GM12878 (cell line): ENCODE results near the gene CDCA7. TPM values are rescaled to one million over a fixed set of nuclear protein-coding genes. Genes with fewer than 3 reads are reported as not detected.
"Not testable (repeated sequence)": the region's sequence is repeated elsewhere in the genome, so short reads cannot be mapped to it uniquely, and the experiment has no call there.

Source experiments
- ATAC-seq: fragments of 200-7000 bp; cut with Tn5 transposase; 3 replicates; pipeline ENCODE4 v1.9.1; 2020; ENCODE audit warnings: mild to moderate bottlenecking, moderate library complexity
- BruUV-seq: library from RNA; stranded (reverse); fragments of 400-500 nt; replicated peaks from 2 replicates; lab custom pipeline; 2021; lab: Mats Ljungman, UMichigan
- CTCF ChIA-PET: fragments of 300-600 bp; sonication (Branson Sonifier 250); formaldehyde crosslinking; extraction: SDS; loops from one replicate; lab custom pipeline; 2021; ENCODE audit warnings: inconsistent platforms; lab: Yijun Ruan, JAX
- POLR2A ChIA-PET: fragments of 350-600 bp; formaldehyde crosslinking; extraction: SDS; loops from one replicate; lab custom pipeline; 2021; ENCODE audit warnings: inconsistent platforms; lab: Charles Lee
- RAD21 ChIA-PET: fragments of 300-600 bp; sonication (Branson Sonifier 250); formaldehyde crosslinking; loops from one replicate; lab custom pipeline; 2023; ENCODE audit warnings: antibody characterized with exemption; ENCODE audit not compliant: unreplicated experiment; lab: Charles Lee
- SMC1A ChIA-PET: fragments of 300-600 bp; sonication (Branson Sonifier 250); formaldehyde crosslinking; loops from one replicate; lab custom pipeline; 2023; ENCODE audit not compliant: unreplicated experiment, uncharacterized antibody; lab: Charles Lee
- DNase-seq: peaks from one replicate; pipeline ENCODE4 v3.0.0-alpha.2; 2011; ENCODE audit warnings: low read depth, low spot score
- FAIRE-seq: peaks from 3 replicates; lab custom pipeline; 2011; peaks lifted over from hg19 to GRCh38; lab: Jason Lieb, UNC
- H2AFZ ChIP-seq: 2 replicates; pipeline ENCODE4 v1.6.0; 2011; ENCODE audit warnings: low read depth, low read length, control low read depth; ENCODE audit not compliant: control insufficient read depth
- H3K27ac ChIP-seq: 2 replicates; pipeline ENCODE4 v1.5.1; 2011; ENCODE audit warnings: control low read depth; ENCODE audit not compliant: control insufficient read depth, insufficient read depth
- H3K27me3 ChIP-seq, 2 experiments: replicated peaks in 1 of 2; 2 replicates each; pipeline versions ENCODE4 v1.6.0 to v1.6.1; 2011; ENCODE audit warnings: low read length in 1 of 2; ENCODE audit not compliant: control insufficient read depth in 2 of 2, insufficient read depth in 2 of 2
- H3K36me3 ChIP-seq, 2 experiments: 2 replicates each; pipeline ENCODE4 v1.5.1; 2011; ENCODE audit warnings: low read length in 1 of 2; ENCODE audit not compliant: control insufficient read depth in 2 of 2, insufficient read depth in 2 of 2
- H3K4me1 ChIP-seq: 2 replicates; pipeline ENCODE4 v1.6.1; 2011; ENCODE audit warnings: mild to moderate bottlenecking, low read length, moderate library complexity, mixed read lengths; ENCODE audit not compliant: control insufficient read depth, insufficient read depth
- H3K4me2 ChIP-seq: 2 replicates; pipeline ENCODE4 v1.6.0; 2011; ENCODE audit warnings: control low read depth; ENCODE audit not compliant: control insufficient read depth, insufficient read depth
- H3K4me3 ChIP-seq: fragments of 200-600 bp; sonication (generic); 2 replicates; pipeline ENCODE4 v1.5.1; 2016
- H3K79me2 ChIP-seq: 2 replicates; pipeline ENCODE4 v1.6.0; 2011; ENCODE audit warnings: low read length; ENCODE audit not compliant: control insufficient read depth, insufficient read depth
- H3K9ac ChIP-seq: 2 replicates; pipeline ENCODE4 v1.8.0; 2011; ENCODE audit warnings: low read length, control low read depth, mixed read lengths; ENCODE audit not compliant: control insufficient read depth, insufficient read depth
- H3K9me3 ChIP-seq: replicated peaks from 3 replicates; pipeline ENCODE4 v1.5.1; 2011; ENCODE audit warnings: mild to moderate bottlenecking, low read length; ENCODE audit not compliant: control insufficient read depth, insufficient read depth
- H4K20me1 ChIP-seq: 2 replicates; pipeline ENCODE4 v1.6.0; 2011; ENCODE audit not compliant: control insufficient read depth, insufficient read depth
- BACH1 ChIP-seq: fragments of 450-650 bp; IDR thresholded peaks from 2 replicates; pipeline ENCODE4 v1.6.1; 2017; ENCODE audit warnings: mild to moderate bottlenecking, borderline replicate concordance
- E2F8 ChIP-seq: fragments of 450-650 bp; IDR thresholded peaks from 2 replicates; pipeline ENCODE4 v1.6.1; 2018; ENCODE audit warnings: mild to moderate bottlenecking, low read depth, moderate library complexity; ENCODE audit not compliant: partially characterized antibody
- HDGF ChIP-seq: fragments of 450-650 bp; IDR thresholded peaks from 2 replicates; pipeline ENCODE4 v1.6.1; 2016; ENCODE audit warnings: antibody characterized with exemption
- NFYA ChIP-seq: IDR thresholded peaks from 2 replicates; pipeline ENCODE4 v1.6.1; 2011; ENCODE audit warnings: low read depth, mild to moderate bottlenecking, low read length, improper control_type of control experiment, borderline replicate concordance
- RAD51 ChIP-seq: fragments of 450-650 bp; IDR thresholded peaks from 2 replicates; pipeline ENCODE4 v1.6.1; 2016; ENCODE audit warnings: moderate library complexity, mild to moderate bottlenecking, inconsistent platforms
- RB1 ChIP-seq: fragments of 450-650 bp; formaldehyde crosslinking; IDR thresholded peaks from 2 replicates; pipeline ENCODE4 v1.6.1; 2017; ENCODE audit warnings: mild to moderate bottlenecking, borderline replicate concordance
- SKIL ChIP-seq: fragments of 450-650 bp; IDR thresholded peaks from 2 replicates; pipeline ENCODE4 v1.6.1; 2017; ENCODE audit warnings: mild to moderate bottlenecking, low read depth, inconsistent platforms; ENCODE audit not compliant: poor library complexity, severe bottlenecking
- STAT1 ChIP-seq: fragments of 450-650 bp; conservative IDR thresholded peaks from 2 replicates; pipeline ENCODE4 v1.6.1; 2014; ENCODE audit warnings: antibody characterized with exemption, mild to moderate bottlenecking
- STAT3 ChIP-seq: IDR thresholded peaks from 2 replicates; pipeline ENCODE4 v1.6.1; 2011; ENCODE audit warnings: low read depth, low read length, improper control_type of control experiment
- TAF1 ChIP-seq: IDR thresholded peaks from 2 replicates; pipeline ENCODE4 v1.6.1; 2011; ENCODE audit warnings: mild to moderate bottlenecking, low read depth, low read length, borderline replicate concordance
- USF1 ChIP-seq: IDR thresholded peaks from 2 replicates; pipeline ENCODE4 v1.6.1; 2011; ENCODE audit warnings: borderline replicate concordance, low read depth, mild to moderate bottlenecking, moderate library complexity, mixed read lengths, low read length; ENCODE audit not compliant: insufficient read depth; ENCODE audit errors: extremely low read length
- USF2 ChIP-seq: IDR thresholded peaks from 2 replicates; pipeline ENCODE4 v1.6.1; 2011; ENCODE audit warnings: low read depth, low read length, improper control_type of control experiment, borderline replicate concordance
- ZBED1 ChIP-seq: IDR thresholded peaks from 2 replicates; pipeline ENCODE4 v1.6.1; 2016; ENCODE audit warnings: borderline replicate concordance
- WGBS: methylation state at CpG from one replicate; pipeline ENCODE4 v1.1.6; 2016; ENCODE audit warnings: low lambda C conversion rate; ENCODE audit not compliant: insufficient replicate concordance, insufficient coverage; ENCODE audit errors: missing lambda C conversion rate; 5-methylcytosine and 5-hydroxymethylcytosine counted together
- in situ Hi-C: fragments of 300-500 bp; cut with MboI; formaldehyde crosslinking; loops from 9 replicates; pipeline ENCODE4 v1.14.3; 2018; ENCODE audit warnings: mixed read lengths
- intact Hi-C: fragments of 100-400 bp; cut with micrococcal nuclease; formaldehyde crosslinking; loops from one replicate; pipeline ENCODE4 v1.14.2; 2022; ENCODE audit not compliant: unreplicated experiment
- polyA plus RNA-seq, 11 experiments: library from polyadenylated mRNA; depleted of rRNA in 4 of 11; unstranded in 6 of 11; stranded (reverse) in 5 of 11; fragments of >200 nt; fragmentation: Nextera tagmentation in 4 of 11; fragmentation: Illumina TruSeq in 1 of 11; extraction: Ambion mirVana in 4 of 11; extraction: Trizol in 1 of 11; gene quantifications; 1 replicate in 1 of 11; 2 replicates in 10 of 11; pipeline versions ENCODE4 v1.2.1 to v1.2.3, GENCODE V29; 2011 to 2016; ENCODE audit warnings: inconsistent platforms in 2 of 11, missing spikeins in 2 of 11, low read depth in 1 of 11
- total RNA-seq, 4 experiments: library from RNA; depleted of rRNA in 3 of 4; stranded (reverse); fragments of >200 nt in 3 of 4; fragmentation: Illumina TruSeq in 1 of 4; extraction: Trizol in 1 of 4; gene quantifications; 2 replicates each; pipeline versions ENCODE4 v1.2.1 to v1.2.3, GENCODE V29; 2013 to 2021

Gene CDCA7
- total and polyA plus RNA-seq, 10 of the 15 experiments (the other 5 are each of a cell fraction or from before 2014, with no cell fraction given) = 23.5 to 71.3 (median 40.8) TPM

- TF ChIP-seq USF2 = no peak
- no peak for TF ChIP-seq E2F8
- TF ChIP-seq HDGF = no peak
- no peak for TF ChIP-seq ZBED1
- no peak for TF ChIP-seq RB1
- TF ChIP-seq RAD51 = no peak
- no peak for TF ChIP-seq BACH1
- TF ChIP-seq TAF1 = no peak
- no peak for TF ChIP-seq STAT1
- TF ChIP-seq USF1 = no peak
- TF ChIP-seq SKIL = no peak
- TF ChIP-seq NFYA = no peak
- TF ChIP-seq STAT3 = no peak
These were observed 20.0 kb downstream of the CDCA7 start (continued) for GRCh38 chr2:173374634-173375033.

GRCh38 chr2:173385534-173385933 is 30.9 kb downstream of the CDCA7 start:
- CTCF ChIA-PET, H3K4me3 ChIP-seq, H3K27me3 ChIP-seq, BruUV-seq, H3K9ac ChIP-seq, H3K9me3 ChIP-seq, intact Hi-C loops, ATAC-seq, H2AFZ ChIP-seq, SMC1A ChIA-PET, H3K4me1 ChIP-seq, H3K27ac ChIP-seq, in situ Hi-C loops, H3K79me2 ChIP-seq, POLR2A ChIA-PET, H4K20me1 ChIP-seq, H3K36me3 ChIP-seq, DNase-seq, H3K4me2 ChIP-seq, RAD21 ChIA-PET, FAIRE-seq: not testable (repeated sequence)
- WGBS = 100% methylated on average over 4 of the region's 4 CpGs
